Stimulated activated naive CD8-positive, alpha-beta T cell treated with anti-CD3 and anti-CD28 coated beads, Interleukin-15, Interleukin-2, amounts not matched to agents 100 U/mL and 50 U/mL, for 24 hours (primary cell): ENCODE results near the gene IRF4.

Source experiments
- ATAC-seq: fragments of 150-1000 bp; cut with Tn5 transposase; one replicate; pipeline ENCODE4 v1.10.0; 2021
- DNase-seq: peaks from one replicate; pipeline ENCODE4 v3.0.0; 2021

Gene IRF4

DNA sequence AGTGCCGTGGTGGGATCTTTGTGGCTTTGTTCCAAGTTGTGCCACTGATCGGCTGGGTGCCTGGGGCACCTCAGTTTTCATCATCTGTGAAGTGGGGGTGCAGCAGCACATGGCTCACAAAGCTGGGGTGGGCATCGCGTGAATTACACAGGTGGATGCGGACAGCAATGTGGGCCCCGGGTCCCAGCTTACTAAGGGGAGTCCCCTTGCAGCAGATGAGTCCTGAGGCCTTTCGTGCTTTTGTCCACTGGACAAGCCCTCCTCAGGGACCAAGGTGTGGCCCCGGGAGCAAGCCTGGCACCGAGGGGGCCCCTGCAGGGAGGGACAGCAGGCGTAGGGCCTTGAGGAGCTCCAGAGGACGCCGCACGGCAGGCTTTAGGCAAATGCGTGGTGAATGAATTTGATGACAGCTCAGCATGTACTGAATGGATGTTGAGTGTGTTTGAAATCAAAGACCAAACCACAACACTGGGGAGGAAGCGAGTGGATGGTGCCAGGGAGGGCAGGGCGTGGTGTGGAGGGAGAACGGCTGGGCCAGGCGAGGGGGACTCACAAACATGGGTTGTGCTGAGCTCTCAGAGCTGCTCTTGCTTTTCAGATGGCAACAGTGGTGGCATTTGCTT lies 53.2 kb downstream of the IRF4 start:
- DNase-seq (peak; percentile 65), ATAC-seq (peak; percentile 50)

DNA sequence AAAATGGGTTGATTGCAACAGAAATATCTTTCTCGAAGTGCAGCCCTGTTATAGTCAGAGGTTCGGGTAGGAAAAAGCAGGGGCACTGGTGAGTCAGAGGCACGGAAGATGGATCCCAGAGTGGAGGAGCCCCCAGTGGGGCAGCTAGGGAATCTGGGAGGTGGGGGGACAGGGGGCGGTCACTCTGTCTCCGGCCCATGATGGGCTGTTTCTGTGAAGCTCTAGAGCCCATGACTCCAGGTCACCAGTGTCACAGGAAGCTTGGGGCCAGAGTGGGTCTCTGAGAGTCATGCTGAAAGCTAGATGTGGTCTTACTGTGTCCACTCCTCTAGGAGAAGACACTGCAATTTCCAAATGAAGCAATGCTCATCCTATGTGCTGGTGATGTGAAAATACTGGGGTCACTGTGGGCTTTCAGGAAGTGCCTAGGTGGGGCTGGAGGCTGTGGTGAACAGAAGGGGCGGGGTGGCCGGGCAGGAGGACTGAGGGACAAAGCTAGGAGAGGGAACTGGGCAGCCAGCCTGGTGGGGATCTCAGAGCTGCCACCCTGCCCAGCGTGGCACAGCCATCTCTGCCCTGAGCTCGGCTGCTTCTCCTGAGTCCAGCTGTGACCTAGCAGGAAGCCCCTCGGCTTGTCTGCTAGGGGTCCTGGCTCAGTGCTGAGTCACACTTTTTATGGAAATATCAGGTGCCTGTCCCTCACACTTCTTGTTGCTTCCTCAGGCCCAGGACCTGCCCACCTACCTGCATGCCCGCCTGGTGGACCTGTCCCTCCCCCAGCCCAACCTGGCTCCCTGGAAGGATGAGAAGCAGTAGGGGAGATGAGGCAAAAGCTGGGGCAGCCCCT lies 54.2 kb downstream of the IRF4 start:
- ATAC-seq (no peak), DNase-seq (no peak)

DNA sequence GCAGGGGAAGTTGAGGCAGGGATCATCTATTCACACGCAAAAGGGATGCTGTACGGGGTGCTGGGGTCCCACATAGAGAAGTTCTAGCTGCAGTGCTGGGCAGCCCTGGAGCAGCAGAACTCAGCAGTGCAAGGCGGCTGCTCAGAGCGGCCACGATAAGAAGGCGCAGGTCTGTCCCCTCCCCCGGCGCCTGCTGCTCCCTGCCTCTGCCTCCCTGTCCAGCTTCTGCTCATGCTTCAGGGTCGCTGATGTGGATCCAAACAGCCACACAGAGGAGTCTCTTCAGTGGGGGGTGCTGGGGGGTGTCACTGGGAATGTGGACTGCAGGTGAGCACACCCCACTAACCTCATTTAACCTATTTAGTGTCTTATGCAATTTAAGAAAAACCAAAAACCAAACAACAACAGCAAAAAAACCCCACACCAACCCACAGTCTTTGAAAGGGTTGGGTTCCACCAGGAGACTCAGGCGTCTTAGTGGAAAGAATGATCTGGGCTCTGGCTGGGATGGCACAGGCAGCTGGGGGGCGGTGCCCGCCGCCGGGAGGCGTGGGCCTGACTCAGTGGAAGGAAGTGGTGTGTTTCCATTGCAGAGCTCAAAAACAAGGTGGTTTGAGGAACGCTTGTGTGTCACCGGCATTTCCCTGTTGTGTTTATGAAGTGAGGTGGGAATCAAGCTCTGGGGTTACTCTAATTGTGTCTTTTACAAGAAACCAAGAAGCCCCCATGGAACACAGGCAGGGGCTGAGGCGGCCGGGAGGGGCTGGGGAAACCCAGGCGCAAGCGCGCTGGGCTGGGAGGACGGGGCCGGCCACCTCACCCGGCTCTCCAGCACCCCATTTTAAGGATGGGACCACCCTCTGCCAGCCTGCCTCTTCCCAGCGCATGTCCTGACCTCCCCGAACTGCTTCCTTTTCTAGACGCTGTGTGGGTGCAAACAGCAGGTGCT lies 55.1 kb downstream of the IRF4 start:
- peak; percentile 87 for ATAC-seq
- DNase-seq: peak; percentile 91

DNA sequence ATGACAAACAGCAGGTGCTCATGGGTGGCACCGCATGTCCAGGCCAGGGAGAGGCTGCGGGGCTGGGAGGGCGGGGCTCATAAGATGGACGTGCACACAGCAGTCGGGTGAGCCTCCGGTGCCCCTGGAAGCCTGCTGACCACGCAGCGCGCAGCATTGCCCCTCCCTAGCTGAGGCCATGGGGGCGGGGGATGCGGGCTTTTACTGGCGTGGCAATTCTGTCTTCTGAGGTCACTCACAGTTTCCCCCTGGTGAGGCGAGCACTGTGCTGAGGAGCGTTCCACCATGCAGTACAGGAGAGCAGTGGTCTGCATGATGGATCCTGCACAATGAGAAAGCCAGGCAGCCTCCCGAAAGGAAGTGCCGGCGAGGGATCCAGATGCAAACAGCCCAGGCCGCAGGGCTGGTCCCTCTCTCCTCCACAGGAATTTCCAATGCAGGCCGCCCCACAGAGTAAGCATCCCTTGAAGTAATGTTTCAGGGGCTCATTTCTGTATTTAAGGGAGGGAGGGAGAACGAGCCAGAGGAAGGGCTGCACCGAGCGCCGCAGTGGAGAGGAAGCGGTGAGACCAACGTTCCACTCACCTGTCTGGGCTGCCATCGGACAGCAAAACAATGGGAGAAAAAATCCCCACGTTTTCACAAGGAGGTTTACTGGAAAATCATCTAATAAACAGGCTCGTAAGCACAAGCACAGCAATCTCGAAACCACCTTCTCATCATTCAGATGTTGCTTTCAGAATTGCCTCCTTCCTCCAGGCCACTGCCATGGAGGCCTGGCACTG lies 56.0 kb downstream of the IRF4 start:
- no peak for DNase-seq
- ATAC-seq: peak; percentile 9

DNA sequence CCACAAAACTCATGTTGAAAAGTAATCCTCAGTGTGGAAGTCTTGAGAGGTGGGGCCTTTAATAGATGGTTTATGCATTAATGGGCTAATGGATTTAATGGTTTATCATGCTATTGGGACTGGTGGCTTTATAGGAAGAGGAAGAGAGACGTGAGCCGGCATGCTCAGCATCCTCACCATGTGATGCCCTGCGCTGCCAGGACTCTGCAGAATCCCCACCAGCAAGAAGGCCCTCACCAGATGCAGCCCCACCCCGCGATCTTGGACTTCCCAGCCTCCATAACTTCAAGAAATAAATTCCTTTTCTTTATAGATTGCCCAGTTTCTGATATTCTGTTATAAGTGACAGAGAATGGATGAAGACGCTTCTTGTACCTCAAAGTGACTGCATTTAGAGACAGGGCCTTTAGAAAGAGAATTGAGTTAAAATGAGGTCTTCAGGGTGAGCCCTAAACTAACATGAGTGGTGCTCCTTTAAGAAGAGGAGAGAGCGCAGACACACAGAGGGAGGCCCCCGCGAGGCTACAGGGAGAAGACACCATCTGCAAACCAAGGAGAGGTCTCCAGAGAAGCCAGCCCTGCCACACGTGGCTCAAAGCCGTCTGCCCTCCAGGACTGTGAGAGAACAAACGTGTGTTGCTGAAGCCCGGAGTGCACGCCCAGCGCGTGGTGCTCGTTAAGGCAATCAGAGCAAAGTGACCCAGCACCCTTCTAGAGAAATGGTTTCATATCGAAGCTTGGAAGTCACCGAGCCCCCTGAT lies 56.9 kb downstream of the IRF4 start:
- no peak for DNase-seq
- ATAC-seq: no peak

DNA sequence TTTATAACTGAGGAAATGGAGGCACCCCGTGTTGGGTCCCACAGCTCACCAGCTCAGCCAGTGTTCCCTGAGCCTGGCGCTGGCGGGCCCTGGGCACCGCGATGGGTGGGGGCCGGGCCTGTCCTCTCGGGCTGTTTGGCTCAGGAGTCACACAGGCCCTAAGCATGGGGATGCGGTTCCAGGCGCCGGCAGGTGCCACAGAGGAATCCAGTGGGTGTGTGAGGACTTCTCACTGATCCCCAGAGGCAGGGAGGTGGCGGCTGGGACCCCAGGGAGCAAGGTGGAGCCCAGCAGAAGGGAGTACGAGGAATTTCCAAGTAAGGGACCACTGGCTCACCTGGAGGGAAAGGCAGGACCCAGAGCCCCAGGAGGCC lies 57.5 kb downstream of the IRF4 start:
- ATAC-seq (no peak), DNase-seq (no peak)

DNA sequence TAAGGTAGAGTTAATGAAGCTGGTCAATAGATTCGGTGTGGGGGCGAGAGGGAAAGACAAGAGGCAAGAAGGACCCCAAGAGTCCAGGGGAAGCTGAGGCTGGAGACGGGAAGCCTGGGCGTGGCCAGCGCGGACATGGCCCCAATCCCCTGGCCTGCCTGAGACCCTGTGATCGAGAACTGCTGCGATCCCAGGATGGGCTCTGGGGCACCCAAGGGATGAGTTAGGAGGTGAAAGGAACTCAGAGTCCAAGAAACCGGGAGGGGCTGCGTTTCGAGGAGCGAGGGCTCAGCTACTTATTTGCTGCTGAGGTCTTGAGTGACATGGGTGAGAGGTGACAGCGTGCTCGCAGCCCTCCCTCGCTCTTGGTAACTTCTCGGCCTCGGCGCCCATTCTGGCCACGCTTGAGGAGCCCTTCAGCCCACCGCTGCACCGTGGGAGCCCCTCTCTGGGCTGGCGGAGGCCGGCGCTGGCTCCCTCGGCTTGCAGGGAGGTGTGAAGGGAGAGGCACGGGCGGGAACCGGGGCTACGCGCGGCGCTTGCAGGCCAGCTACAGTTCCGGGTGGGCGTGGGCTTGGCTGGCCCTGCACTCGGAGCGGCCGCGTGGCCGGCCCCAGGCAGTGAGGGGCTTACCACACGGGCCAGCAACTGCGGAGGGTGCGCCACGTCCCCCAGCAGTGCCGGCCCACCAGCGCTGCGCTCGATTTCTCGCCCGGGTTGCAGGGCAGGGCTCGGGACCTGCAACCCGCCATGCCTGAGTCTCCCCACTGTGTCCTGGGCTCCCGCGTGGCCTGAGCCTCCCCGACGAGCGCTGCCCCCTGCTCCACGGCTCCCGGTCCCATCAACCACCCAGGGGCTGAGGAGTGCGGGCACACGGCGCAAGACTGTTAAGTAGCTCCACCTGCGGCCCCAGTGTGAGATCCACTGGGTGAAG lies 58.2 kb downstream of the IRF4 start:
- no peak for ATAC-seq
- no peak for DNase-seq

DNA sequence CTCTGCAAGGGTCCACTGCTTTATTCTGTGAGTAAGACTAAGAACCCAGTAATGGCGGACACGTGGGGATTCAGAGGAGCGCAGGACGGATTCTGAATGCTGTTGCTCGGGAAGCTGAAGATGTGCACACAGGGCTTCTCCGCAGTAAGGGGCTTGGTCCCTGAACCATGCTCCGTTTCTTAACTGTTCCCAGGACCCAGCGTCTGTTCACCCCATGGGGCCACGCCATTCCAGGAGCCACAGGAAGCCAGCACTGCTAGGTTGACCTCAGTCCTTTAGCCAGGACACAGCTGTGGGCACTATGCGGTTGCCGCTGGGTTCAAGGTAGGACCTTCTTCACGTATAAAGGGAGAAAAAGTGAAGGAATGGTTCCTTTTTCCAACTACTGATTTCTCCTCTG lies 59.8 kb downstream of the IRF4 start:
- ATAC-seq: no peak

DNA sequence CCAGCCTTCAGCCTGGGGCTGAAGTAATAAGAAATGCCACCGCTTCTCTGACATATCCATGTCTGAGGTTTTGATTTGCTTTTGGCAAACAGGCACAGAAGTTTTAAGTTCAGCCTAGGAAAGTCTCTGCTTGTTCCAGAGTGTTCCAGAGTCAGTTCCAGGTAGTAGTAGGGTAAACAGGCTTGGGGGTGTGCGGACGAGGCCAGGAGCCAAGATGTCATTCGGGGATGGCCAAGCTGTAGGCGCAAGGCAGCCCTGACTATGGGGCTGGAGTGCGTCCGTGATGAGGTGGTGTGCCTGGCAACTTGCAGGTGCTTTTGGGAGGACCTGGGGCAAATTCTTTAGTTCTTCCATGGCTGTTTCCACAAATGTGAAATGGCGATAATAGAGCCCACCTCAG lies 60.3 kb downstream of the IRF4 start:
- no peak for DNase-seq
- no peak for ATAC-seq

More for the DNA sequence above, 59.8 kb downstream of the IRF4 start:
- DNase-seq: no peak

DNA sequence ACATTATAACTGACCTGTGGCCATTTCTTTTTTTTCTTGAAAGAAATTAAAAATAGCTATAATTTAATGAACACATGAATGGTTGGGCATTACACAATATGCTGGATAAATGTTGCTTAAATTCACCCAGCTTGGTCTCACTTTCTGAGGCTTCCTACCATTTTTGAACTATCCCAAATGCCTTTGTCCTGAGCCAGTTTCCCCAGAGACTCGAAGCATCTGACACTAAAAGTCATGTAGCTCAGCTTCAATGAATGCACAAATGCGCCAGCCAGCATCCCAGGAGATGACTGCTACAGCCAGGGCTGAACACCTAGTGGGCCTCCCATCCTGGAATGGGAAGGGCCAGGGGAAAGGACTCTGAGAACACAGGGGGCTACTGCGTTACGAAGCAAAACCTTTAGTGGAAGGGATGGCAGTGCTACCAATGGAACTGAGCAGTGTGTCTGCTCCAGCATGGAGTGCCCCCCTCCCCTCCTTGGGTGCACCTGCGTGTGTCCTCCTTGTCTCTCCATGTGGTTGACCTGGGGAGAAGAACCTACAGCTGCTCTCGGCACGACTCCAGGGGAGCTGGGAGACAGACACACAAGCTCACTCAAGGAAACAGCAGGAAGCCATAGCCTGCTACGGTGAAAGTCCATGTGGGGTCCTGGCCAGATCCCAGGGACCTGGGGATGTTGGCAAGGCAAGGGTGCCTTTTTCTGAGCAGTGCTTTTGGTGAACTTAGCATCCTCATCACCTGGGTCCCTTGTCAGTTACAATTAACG lies 60.9 kb downstream of the IRF4 start:
- ATAC-seq (no peak), DNase-seq (no peak)

DNA sequence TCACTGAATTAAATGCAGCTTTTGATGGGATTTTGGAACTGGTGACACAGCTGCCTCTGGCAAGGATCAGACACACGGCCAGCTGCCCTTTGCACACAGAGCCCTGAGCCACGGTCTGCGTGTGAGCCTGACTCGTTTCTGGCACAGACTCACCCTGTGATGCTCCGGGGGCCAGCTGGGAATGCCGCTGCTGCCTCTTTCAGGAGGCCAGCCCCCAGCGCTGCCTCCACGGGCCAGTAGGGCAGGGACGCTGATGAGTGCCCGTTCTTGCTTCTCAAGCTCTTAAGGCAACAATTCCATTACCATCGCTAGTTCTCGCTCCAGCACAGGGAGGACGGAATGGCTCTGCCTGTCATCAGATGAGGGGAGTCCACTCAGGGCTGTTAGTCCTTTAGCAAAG lies 61.6 kb downstream of the IRF4 start:
- DNase-seq: no peak
- no peak for ATAC-seq

DNA sequence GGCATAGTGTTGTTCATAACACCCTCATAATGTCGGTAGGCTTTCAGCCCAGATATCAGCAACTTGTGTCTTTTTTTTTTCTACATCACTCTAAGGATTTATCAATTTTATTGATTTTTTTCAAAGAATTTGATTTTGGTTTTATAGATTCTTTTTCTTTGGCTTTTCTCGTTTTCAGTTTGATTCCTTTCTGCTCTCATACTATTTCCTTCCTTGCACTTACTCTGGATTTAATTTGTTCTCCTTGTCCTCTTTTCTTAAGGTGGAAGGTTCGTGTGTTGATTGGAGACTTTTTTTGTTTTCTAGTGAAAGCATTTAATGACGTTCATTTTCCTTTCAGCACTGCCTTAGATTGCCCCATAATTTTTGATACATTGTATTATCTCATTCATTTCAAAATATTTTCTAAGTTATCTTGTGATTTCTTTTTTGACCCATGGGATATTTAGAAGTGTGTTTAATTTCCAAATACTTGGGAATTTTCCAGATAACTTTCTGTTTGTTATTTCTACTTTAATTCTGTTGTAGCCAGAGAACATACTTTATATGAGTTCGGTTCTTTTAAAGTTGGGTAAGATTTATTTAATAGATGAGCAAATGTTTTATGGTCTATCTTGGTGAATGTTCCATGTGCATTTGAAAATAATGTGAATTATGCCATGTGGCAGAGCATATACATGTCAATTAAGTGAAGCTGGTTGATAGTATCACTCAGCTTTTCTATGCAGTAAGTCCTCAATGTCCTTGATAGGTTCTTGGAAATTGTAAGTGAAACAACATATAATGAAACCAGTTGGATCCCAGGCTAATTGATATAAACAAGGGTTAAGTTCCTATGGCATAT lies 62.8 kb downstream of the IRF4 start:
- no peak for ATAC-seq
- DNase-seq: no peak

DNA sequence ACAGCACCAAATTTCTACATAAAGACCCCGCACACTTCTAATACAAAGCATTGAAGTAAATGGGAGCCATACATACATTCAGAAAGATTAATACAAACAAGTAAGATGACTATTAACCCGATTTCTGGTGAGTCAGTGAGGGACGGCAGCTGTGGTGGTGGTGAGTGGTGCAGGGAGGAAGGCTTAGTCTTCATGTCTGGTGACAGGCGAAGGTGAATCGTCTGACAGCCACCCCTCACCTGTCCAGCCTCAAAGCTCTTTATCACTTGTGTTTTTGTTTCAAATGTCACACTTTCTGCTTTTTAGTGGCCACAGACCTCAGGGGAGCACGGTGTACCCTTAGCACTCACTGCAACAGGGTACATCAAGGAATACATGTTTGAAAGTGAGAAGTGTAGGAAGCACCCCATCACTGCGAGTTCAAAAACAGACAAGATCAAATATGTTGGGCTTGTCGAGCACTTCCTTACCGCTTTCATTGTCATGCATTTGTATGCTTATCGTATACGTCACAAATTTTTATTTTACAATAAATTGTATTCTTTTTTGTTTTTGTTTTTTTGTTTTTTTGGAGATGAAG lies 63.5 kb downstream of the IRF4 start:
- peak; percentile 55 for DNase-seq
- ATAC-seq: peak; percentile 98

DNA sequence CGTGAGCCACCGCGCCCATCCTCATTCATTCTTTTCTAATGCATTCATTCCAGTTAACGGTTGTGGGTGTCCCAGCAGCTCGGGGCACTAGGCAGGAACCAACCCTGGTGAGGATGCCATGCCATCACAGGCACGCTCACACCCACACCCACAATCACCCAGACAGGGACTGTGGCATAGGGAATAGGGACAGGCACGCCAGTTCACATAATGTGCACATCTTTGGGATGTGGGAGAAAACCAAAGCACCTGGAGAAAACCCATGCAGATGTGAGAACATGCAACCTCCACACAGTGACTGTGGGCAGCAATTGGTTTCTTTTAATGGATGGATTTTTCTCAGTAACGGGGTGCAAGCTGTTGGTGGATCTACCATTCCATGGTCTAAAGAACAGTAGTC lies 64.3 kb downstream of the IRF4 start:
- ATAC-seq (no peak), DNase-seq (no peak)

DNA sequence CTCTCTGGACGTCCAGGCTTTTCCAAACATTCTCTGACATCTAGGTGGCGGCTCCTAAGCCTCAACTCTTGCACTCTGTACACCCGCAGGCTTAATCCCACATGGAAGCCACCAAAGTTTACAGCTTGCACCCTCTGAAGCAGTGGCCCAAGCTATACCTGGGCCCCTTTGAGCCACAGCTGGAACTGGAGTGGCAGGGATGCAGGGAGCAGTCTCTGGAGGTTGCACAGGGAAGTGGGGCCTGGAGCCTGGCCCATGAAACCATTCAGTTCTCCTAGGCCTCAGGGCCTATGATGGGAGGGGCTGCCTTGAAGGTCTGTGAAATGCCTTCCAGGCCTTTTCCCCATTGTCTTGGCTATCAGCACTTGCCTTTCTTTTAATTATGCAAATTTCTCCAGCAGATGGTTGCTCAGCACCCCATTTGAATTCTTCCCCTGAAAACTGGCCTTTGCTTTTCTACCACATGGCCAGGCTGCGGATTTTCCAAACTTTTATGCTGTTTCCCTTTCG lies 64.9 kb downstream of the IRF4 start:
- ATAC-seq: no peak

DNA sequence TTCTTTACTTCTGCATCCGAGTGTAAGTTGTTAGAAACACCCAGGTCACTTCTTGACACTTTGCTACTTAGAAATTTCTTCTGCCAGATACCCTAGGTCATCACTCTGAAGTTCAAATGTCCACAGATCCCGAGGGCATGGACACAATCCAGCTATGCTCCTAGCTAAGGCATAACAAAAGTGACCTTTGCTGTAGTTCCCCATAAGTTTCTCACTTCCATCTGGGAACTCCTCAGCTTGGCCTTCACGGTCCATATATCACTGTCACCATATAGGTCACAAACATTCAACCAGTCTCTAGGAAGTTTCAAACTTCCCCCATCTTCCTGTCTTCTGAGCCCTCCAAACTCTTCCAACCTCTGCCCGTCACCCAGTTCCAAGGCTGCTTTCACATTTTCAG lies 65.3 kb downstream of the IRF4 start:
- DNase-seq (no peak), ATAC-seq (no peak)

More for the DNA sequence above, 64.9 kb downstream of the IRF4 start:
- no peak for DNase-seq
